Measurements from ENCODE around the gene PEDS1. TPM values are rescaled to one million over a fixed set of nuclear protein-coding genes. Genes with fewer than 3 reads are reported as not detected.
A peak's percentile ranks its signal among the peaks of the same experiment; 100 is the strongest.

Gene PEDS1
- total and polyA plus RNA-seq, 2 experiments from 2014 or later = 53.9 to 55.7 TPM

DNA sequence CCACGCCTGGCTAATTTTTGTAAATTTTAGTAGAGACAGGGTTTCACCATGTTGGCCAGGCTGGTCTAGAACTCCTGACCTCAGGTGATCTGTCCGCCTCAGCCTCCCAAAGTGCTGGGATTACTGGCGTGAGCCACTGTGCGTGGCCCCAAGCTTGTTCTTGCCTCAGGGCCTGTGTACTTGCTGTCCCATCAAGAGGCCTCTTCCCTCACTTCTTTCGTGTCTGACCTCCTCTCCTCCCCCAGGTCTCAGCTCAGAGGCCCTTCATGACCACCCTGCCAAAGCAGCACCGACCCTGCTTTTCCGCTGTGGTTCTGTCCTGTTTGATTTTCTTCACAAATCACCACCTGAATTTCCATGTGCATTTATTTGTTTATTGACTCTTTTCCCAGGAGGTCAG lies 30.1 kb downstream of the PEDS1 start:
- Histone ChIP-seq H3K36me3 (ENCODE audit: low read depth) (peaks cover 27% of the 10 kb centered on the region), H3K4me1 (ENCODE audit: insufficient read depth) (peaks cover 4% of the 10 kb centered on the region; the same call in 1 of the 2 replicates), H3K27me3 (replicated peaks; ENCODE audit: insufficient read depth) (no peaks in the 10 kb centered on the region), H3K9ac (no peak overlapping the region), H3K27ac (no peak overlapping the region), H3K4me2 (ENCODE audit: unreplicated experiment) (no peak overlapping the region), H3K9me3 (ENCODE audit: low read depth) (no peaks in the 10 kb centered on the region), H3F3A (ENCODE audit: insufficient read depth) (peaks cover 31% of the 10 kb centered on the region), H3K79me2 (ENCODE audit: insufficient read depth) (no peaks in the 10 kb centered on the region), H4K20me1 (ENCODE audit: insufficient read depth) (no peaks in the 10 kb centered on the region; the same call in 1 of the 2 replicates), H3K4me3 (no peak overlapping the region), H3K9me2 (ENCODE audit: insufficient read depth) (no peaks in the 10 kb centered on the region), H2AFZ (no peak overlapping the region)
- no peak for DNase-seq
- WGBS, 2 experiments (ENCODE audit: low coverage in 1 of 2, low lambda C conversion rate in 2 of 2, missing lambda C conversion rate in 2 of 2) = 95 to 96% methylated on average over 7 of the region's 7 CpGs
- in situ Hi-C loops (cut with MboI) = no loop called here
- TF ChIP-seq EZH2 (IDR thresholded peaks at IDR 0.05; ENCODE audit: insufficient read depth, poor library complexity, severe bottlenecking) (no peak), EZH2phosphoT487 (IDR thresholded peaks at IDR 0.05; ENCODE audit: insufficient read depth, low read depth) (no peak)

DNA sequence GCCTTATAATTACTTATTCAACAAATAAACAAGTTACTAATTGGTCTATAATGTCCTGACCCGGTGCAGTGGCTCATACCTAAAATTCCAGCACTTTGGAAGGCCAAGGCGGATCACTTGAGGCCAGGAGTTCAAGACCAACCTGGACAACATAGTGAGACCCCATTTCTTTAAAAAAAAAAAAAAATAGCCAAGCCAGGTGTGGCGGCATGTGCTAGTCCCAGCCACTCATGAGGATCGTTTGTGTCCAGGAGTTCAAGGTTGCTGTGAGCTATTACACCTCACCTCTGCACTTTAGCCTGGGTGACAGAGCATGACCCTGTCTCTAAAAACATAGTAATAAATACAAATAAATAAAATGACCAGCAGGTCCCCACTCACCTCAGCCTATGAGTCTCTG lies 30.8 kb downstream of the PEDS1 start:
- Histone ChIP-seq H3K36me3 (ENCODE audit: low read depth) (peaks cover 26% of the 10 kb centered on the region), H3K79me2 (ENCODE audit: insufficient read depth) (no peaks in the 10 kb centered on the region), H3F3A (ENCODE audit: insufficient read depth) (peaks cover 31% of the 10 kb centered on the region), H3K27me3 (replicated peaks; ENCODE audit: insufficient read depth) (no peaks in the 10 kb centered on the region), H2AFZ (no peak overlapping the region), H3K9ac (no peak overlapping the region), H3K9me3 (ENCODE audit: low read depth) (no peaks in the 10 kb centered on the region), H3K9me2 (ENCODE audit: insufficient read depth) (no peaks in the 10 kb centered on the region), H3K4me1 (ENCODE audit: insufficient read depth) (peaks cover 4% of the 10 kb centered on the region; the same call in 1 of the 2 replicates), H3K4me3 (no peak overlapping the region), H3K27ac (no peak overlapping the region), H3K4me2 (ENCODE audit: unreplicated experiment) (no peak overlapping the region), H4K20me1 (ENCODE audit: insufficient read depth) (no peaks in the 10 kb centered on the region; the same call in 1 of the 2 replicates)
- DNase-seq = no peak
- no peak for TF ChIP-seq EZH2phosphoT487 (IDR thresholded peaks at IDR 0.05; ENCODE audit: insufficient read depth, low read depth)
- TF ChIP-seq EZH2 (IDR thresholded peaks at IDR 0.05; ENCODE audit: insufficient read depth, poor library complexity, severe bottlenecking) = no peak
- WGBS, 2 experiments (ENCODE audit: low coverage in 1 of 2, low lambda C conversion rate in 2 of 2, missing lambda C conversion rate in 2 of 2) = 82 to 88% methylated on average over 4 of the region's 4 CpGs
- in situ Hi-C loops (cut with MboI) = no loop called here

DNA sequence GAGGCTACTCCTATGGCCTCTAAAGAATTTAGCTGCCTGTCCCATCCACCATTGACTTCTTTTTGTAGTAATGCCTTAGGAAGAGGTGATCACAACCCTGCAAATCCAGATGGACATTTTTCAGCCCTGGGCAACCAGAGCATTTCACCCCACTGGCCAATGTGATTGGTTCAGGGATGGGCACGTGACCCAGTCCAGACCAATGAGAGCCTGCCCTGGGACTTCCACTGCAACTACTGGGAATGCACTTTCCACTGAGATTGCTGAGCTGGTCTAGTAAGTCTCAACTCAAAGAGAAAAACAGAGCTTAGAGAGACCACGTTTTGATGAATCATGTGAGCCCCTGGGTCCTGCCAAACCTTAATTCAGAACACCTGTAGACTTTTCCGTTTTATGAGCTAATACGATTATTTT lies 31.7 kb downstream of the PEDS1 start:
- peaks cover 21% of the 10 kb centered on the region for H3K36me3 ChIP-seq (ENCODE audit: low read depth)
- H3K27ac ChIP-seq = peak overlapping the region; percentile 31; the same call in 1 of the 2 replicates
- H3K9me3 ChIP-seq (ENCODE audit: low read depth) = no peaks in the 10 kb centered on the region
- 24 to 28% methylated on average over 4 of the region's 4 CpGs for WGBS, 2 experiments (ENCODE audit: low coverage in 1 of 2, low lambda C conversion rate in 2 of 2, missing lambda C conversion rate in 2 of 2)
- no peak overlapping the region for H3K4me2 ChIP-seq (ENCODE audit: unreplicated experiment)
- H3K9me2 ChIP-seq (ENCODE audit: insufficient read depth) = no peaks in the 10 kb centered on the region
- H3K9ac ChIP-seq = no peak overlapping the region
- H2AFZ ChIP-seq = no peak overlapping the region
- TF ChIP-seq EZH2 (IDR thresholded peaks at IDR 0.05; ENCODE audit: insufficient read depth, poor library complexity, severe bottlenecking) = no peak
- TF ChIP-seq EZH2phosphoT487 (IDR thresholded peaks at IDR 0.05; ENCODE audit: insufficient read depth, low read depth) = no peak
- H3K4me3 ChIP-seq = no peak overlapping the region
- peaks cover 31% of the 10 kb centered on the region for H3F3A ChIP-seq (ENCODE audit: insufficient read depth)
- H4K20me1 ChIP-seq (ENCODE audit: insufficient read depth) = no peaks in the 10 kb centered on the region; the same call in 1 of the 2 replicates
- H3K79me2 ChIP-seq (ENCODE audit: insufficient read depth) = no peaks in the 10 kb centered on the region
- no peaks in the 10 kb centered on the region for H3K27me3 ChIP-seq (replicated peaks; ENCODE audit: insufficient read depth)
- H3K4me1 ChIP-seq (ENCODE audit: insufficient read depth) = peaks cover 4% of the 10 kb centered on the region; the same call in 1 of the 2 replicates
- peak; percentile 79 for DNase-seq
- in situ Hi-C loops (cut with MboI) = no loop called here

DNA sequence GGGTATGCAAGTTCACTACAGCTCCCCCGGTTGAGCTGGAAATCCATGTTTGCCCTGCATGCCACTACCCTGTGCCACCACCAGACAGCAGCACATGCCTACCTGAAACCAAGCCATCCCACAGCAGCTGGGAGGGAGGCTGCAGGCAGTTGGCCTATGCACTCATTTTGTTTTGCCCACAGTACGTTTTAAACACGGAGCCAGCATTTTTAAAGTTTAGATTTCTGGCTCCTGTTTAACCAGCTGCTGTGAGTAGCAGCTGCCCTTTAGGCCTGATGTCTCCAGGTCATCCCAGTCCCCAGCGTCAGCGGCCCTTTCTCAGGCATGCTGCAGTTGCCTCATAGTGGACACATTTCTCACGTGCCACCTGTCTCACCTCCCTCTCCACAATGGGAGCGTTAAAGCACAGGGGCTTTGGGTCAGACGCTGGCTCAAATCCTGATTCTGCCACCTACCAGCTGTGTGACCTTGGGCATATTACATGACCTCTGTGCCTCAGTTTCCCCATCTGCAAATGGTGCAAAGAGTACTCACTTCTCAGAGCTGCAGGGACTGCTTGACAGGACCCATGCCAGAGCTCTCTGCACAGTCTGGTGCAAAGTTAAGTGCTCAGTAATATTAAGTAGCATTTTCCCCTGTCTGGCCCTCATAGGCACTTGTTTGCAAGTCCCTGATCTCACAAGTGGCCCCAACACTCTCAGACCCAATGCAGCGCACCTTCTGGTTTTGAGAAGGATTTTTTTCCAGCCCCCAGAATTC lies 32.4 kb downstream of the PEDS1 start:
- 54 to 60% methylated on average over 9 of the region's 9 CpGs for WGBS, 2 experiments (ENCODE audit: low coverage in 1 of 2, low lambda C conversion rate in 2 of 2, missing lambda C conversion rate in 2 of 2)
- Histone ChIP-seq H3K27me3 (replicated peaks; ENCODE audit: insufficient read depth) (no peaks in the 10 kb centered on the region), H2AFZ (no peak overlapping the region), H3K9me2 (ENCODE audit: insufficient read depth) (no peaks in the 10 kb centered on the region), H4K20me1 (ENCODE audit: insufficient read depth) (no peaks in the 10 kb centered on the region; the same call in 1 of the 2 replicates), H3K9me3 (ENCODE audit: low read depth) (no peaks in the 10 kb centered on the region), H3K4me3 (no peak overlapping the region), H3F3A (ENCODE audit: insufficient read depth) (peaks cover 31% of the 10 kb centered on the region), H3K4me2 (ENCODE audit: unreplicated experiment) (no peak overlapping the region), H3K27ac (no peak overlapping the region), H3K36me3 (ENCODE audit: low read depth) (peaks cover 14% of the 10 kb centered on the region), H3K9ac (no peak overlapping the region), H3K4me1 (ENCODE audit: insufficient read depth) (peaks cover 6% of the 10 kb centered on the region; the same call in 1 of the 2 replicates), H3K79me2 (ENCODE audit: insufficient read depth) (no peaks in the 10 kb centered on the region)
- peak; percentile 78 for DNase-seq
- in situ Hi-C loops (cut with MboI) = no loop called here
- TF ChIP-seq EZH2 (IDR thresholded peaks at IDR 0.05; ENCODE audit: insufficient read depth, poor library complexity, severe bottlenecking) (no peak), EZH2phosphoT487 (IDR thresholded peaks at IDR 0.05; ENCODE audit: insufficient read depth, low read depth) (no peak)
